Heart left ventricle (tissue), 13 donors: ENCODE measurements around the gene SLC43A1.

Source experiments
- CTCF ChIP-seq, 12 donors: fragments of 200-600 bp; sonication (generic) in 4 of 12; IDR thresholded peaks; one replicate each; pipeline versions ENCODE4 v1.5.0 to v1.8.0; 2018 to 2022; ENCODE audit warnings: antibody characterized with exemption in 12 of 12, mild to moderate bottlenecking in 5 of 12
- POLR2A ChIP-seq, 2 donors: fragments of 450-650 bp; IDR thresholded peaks; one replicate each; pipeline ENCODE4 v1.6.1; 2017; ENCODE audit warnings: antibody characterized with exemption in 2 of 2, mild to moderate bottlenecking in 2 of 2, moderate library complexity in 2 of 2
- donor health status: ischemic (EF 13 %, LVEDD 7.1; RV severe dilation, severe dysfunction).
- donor health status: DM: no; HTN: yes; CAD: no.
- donor health status: DM: no; HTN: no; CAD: no.
- donor health status: ischemic (EF 25% LVEDD 6.9; RV normal size, moderate dysfunction).
- donor health status: ischemic (EF 25% LVEDD 5.7; RV mildly dilated, moderate dysfunction).
- donor health status: ischemic (EF 35%, LVEDD 5.7; RV mildly dilated, moderate dysfunction).
- donor health status: nonischemic (EF 11% LVEDD 7.7; RV severe dilation, severe dysfunction).
- donor health status: DM: yes; HTN: yes; CAD: no.
- donor health status: PGD.
- donor health status: ischemic (EF 29% LVEDD 5.4; RV normal size, mild dysfunction).
- donor health status: nonischemic (EF 23%, LVEDD 6.1; RV moderate dilation, normal function).

GRCh38 chr11:57552479-57552878 lies 37.0 kb upstream of the SLC43A1 start:
- TF ChIP-seq CTCF (IDR thresholded peaks at IDR 0.05) = no peak
- no peak for TF ChIP-seq POLR2A (IDR thresholded peaks at IDR 0.05)
